Hematopoietic multipotent progenitor cell (in vitro differentiated cells): ENCODE data around the gene BTBD8. TPM values are rescaled to one million over a fixed set of nuclear protein-coding genes. Genes with fewer than 3 reads are reported as not detected.
A peak's percentile ranks its signal among the peaks of the same experiment; 100 is the strongest.

Experiments used
- DNase-seq, 3 donors: peaks; one replicate each; pipeline ENCODE4 v3.0.0-alpha.2; 2011 to 2015; ENCODE audit warnings: low read depth in 2 of 3, low spot score in 2 of 3
- total RNA-seq: library from RNA; depleted of rRNA; stranded (reverse); fragments of >200 nt; gene quantifications from one replicate; pipeline ENCODE4 v1.2.3, GENCODE V29; 2012

Gene BTBD8
- total RNA-seq, 1 donor: 3.5 TPM

DNA sequence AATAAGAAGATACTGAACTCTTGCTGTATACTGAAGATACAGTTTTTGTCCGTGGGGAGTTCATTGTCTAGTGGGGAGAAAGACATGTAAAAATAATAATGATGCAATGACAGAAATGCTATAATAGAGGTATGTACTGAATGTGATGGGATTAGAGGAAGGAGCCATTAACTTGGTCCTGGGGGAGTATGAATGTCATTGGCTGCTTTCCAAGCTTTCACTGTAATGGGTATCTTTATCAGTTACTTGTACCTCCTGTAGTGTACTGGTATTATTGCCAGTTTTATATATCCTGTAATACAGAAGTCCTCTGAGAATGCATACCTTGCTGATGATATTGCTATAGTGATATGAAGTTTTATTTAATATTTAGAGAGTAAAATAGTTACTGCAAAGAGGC is 7.4 kb downstream of the BTBD8 start:
- DNase-seq: no peak

DNA sequence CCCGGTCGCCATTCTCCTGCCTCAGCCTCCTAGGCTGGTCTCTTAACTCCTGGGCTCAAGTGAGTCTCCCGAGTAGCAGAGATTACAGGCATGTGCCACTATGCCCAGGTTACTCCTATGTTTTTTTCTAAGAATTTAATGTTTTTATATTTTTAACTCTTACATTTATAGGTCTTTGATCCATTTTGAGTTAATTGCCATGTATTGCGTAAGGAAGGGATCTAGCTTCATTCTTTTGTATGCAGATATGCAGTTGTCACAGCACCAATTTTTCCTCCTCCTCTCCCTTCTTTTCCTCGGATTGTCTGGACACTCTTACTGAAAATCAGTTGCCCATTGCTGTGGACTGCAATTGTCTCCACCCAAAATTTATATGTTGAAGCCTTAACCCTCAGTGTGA is 11.5 kb downstream of the BTBD8 start:
- no peak for DNase-seq

DNA sequence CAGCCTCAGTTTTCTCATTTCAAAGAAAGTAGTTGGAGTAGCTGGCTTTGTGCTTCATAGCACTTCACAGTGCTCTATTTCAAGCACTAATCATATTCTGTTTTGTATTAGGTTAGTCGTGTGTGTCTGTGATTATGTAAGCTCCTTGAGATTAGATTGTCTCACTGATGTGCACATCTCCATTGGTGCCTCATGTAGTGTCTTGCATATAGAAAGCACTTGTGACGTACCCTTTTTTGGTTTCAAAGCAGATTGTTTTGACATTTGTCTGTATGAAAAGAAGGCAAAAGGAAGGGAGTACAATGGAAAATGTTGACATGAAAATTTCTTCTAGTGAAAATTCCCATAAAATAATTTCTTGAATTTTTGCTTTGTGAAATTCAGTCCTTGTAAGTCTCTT is 13.9 kb downstream of the BTBD8 start:
- no peak for DNase-seq

DNA sequence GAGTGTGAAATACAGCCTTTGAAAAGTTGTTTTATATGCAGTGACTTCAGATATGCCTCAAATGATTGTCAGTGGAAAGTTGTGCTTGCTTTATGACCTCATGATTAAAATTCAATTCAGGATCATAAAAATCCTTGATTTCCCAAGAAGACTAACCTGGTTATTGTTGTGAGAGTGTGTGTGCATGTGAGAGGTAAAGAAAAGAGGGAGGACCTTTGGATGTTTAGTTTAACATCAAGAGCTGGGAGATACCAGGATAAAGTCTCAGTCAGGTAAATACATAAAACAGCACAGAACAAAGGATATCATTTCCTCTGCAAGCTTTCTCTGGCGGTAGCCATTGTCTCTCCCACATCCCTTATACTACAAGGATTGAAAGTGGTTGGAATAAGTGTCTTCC is 14.4 kb downstream of the BTBD8 start:
- DNase-seq: no peak

DNA sequence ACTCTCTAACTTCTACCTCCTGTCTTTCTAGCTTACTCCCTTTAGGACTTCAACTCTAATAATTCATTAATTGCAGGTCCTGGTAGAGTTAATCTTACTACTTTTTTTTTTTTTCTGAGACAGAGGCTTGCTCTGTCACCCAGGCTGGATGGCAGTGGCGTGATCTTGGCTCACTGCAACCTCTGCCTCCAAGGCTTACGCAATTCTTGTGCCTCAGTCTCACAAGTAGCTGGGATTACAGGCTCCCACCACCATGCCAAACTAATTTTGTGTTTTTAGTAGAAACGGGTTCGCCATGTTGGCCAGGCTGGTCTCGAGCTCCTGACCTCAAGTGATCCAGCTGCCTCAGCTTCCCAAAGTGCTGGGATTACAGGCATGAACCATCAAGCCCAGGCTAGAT is 15.7 kb downstream of the BTBD8 start:
- no peak for DNase-seq

DNA sequence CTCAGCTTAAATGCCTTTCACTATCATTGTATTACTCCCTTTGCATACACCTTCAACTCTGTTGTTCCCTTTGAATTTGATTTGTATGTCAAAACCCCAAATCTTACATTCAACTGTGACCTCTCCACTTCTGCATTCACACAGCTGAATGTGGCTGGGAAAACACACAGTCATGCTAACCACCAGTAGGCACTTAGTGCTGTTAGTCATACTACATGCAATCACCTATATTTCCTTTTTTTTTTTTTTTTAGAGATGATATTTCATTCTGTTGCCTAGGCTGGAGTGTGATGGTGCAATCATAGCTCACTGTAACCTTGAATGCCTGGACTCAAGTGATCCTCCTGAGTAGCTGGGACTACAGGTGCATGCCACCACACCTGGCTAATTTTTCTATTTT is 16.2 kb downstream of the BTBD8 start:
- peak in 2 of 3 donors; percentile 45 to 77 for DNase-seq

DNA sequence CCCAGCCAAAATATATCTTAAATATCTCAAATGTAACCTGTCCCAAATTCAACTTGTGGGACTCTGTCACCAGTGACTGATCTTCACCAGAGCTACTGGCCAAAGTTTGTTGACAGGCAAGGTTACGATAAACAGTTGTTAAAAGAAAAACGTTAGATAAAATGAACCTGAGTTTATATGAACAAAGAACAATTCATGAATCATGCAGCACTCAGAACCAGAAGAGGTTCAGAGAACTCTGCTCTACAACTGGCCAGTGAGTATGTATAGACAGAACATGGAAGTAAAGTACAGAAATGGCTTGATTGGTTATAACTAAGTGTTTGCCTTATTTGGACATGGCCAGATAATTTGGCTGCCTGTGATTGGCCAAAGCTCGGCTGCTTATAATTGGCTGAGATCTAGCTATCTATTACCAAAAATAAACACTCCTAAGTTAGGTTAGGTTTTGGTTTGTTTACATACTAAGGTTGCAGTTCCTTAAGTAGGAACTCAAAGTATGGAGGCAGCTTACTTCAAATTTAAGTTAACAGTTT is 25.5 kb downstream of the BTBD8 start:
- DNase-seq: no peak

DNA sequence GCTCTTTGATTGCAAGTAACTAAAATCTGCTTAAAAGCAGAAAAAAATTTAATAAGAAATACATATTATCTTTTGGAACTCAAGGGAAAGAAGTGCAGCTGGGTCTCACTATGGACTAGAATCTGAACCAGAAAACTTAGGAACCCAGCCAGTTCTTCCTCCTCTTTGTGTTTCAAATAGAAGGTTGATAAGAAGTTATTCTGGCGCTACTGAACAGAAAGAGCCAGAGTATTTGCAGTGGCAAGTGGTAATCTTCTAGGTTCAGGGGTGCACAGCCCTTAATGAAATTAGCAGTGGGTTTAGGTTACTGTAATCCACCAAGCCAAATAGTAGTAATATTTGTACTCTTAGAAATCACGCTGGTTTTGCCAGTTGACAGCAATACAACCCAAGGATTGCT is 28.5 kb downstream of the BTBD8 start:
- no peak for DNase-seq

DNA sequence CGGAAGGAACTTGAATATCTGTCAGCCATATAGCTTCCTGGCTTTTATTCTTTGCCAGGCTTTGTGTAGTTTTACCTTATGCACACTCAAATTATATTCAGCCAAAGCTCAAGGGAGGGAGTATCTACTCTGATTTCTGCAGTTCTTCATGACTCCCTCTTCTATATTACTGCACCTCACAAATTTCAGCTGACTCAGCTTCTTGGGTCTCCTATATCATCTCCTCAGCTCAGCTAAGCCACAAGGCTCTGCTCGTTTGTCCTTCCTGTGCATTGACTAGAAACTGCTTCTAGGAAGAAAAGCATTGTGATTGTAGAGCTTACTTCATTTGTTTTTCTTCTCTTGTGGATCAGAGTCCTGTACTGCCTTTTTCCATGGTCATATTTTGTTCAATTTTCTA is 37.4 kb downstream of the BTBD8 start:
- peak in 1 of 3 donors; percentile 33 for DNase-seq

DNA sequence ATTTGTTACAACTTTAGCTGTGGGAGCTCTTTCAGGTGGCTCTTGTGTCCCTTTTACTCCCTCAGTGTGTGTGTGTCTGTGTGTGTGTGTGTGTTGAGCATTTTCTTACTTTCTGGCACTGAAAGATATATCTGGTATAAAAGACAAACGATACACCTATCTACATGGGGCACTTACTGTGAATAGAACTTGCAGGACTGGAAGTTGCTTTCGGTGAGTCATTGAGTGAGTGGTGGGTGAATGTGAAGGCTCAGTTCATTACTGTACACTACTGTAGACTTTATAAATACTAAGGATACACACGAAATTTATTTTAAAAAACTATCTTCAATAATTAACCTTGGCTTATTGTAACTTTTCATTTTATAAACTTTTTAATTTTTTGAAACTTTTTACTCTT is 38.7 kb downstream of the BTBD8 start:
- no peak for DNase-seq

DNA sequence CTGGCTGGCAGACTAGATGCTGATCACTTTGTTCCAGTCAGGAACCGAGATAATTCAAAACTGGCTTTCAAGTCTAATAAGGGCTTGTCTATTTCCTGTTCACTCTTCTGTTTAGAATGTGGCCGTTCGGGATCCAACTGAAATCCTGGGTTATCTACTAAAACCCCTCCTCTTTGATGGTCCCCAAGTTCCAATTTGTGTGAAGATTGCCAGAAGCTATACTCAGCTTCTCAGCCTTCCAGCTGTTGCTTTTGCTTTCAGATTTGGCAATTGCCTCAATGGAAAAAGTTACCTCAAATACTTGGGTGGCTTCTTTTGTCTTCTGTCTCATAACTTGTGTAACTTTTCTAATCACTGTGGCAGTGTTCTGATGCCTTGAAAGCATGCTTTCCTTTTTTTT is 43.7 kb downstream of the BTBD8 start:
- peak in 1 of 3 donors; percentile 45 for DNase-seq

DNA sequence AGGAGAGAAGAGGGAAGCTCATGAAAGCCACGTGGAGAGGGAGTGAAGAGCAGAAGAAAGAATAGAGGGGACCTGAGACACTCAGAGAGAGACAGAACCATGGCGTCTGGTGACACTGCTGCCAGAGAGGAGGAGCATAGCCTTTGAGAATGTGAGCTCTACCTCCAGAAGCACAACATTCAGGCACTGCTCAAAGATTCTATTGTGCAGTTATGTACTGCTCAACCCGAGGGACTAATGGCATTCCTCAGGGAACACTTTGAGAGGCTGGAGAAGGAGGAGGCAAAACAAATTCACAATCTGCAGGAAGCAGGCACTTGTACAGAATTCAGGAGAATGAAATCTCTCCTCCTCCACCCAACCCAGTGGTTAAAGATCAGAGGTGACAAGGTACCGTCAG is 45.1 kb downstream of the BTBD8 start:
- DNase-seq: no peak

DNA sequence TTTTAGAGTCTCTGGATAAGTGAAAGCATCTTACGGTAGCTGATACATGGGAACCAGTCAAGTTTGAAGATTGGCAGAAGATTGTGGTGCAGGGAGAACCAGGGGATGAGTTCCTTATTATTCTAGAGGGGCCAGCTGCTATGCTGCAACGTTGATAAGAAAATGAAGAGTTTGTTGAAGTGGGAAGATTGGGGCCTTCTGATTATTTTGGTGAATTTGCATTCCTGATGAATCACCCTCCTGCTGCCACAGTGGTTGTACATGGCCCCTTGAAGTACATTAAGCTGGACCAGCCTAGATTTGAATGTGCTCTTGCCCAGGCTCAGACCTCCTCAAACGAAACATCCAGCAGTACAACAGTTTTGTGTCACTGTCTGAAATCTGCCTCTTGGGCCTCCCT is 45.9 kb downstream of the BTBD8 start:
- no peak for DNase-seq

DNA sequence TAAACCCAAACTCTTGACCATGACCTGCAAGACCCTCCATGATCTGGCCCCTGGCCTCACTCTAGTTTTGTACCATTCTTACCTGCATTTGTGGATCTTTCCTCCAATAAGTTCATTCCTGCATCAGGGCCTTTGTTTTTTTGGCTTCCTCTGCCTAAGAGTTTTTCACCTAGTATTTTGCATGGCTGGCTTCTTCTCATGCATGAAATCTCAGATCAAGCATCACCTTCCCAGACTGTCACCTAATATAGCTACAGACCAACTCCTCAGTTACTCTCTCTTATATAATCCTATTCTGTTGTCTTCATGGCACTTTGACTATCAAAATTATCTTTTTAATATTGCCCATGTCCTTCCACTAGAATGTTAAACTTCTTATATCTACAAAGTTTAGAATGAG is 54.2 kb downstream of the BTBD8 start:
- no peak for DNase-seq

DNA sequence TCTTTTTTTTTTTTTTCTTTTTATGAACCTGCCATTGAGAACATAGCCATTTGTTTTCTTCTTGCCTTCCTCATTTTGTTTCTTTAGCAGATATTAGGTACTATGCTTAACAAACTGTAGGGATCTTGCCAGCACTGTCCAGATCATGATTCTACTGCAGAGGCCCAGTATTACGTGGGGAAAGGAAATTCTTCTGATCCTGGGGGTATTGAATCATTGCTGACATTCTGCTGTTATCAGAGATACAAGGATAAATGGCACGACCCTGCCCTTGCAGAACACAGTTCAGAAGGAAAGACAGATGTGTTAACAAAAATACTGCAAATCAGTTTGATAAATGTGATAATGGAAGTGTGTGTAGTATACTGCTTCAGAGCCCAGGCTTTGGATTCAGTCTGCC is 56.2 kb downstream of the BTBD8 start:
- no peak for DNase-seq

DNA sequence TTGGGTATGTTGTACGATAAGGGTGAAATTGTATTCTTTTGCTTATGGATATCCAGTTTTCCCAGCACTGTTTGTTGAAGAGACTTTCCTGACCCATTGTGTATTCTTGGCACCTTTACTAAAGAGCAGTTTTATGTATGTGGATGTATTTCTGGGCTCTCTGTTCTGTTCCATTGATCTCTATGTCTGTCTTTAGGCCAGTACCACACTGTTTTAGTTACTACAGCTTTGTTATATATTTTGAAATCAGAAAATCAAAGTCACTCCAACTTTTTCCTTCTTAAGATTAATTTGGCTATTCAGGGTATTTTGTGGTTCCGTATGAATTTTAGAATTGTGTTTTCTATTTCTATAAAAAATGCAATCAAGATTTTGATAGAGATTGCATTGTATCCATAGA is 74.8 kb downstream of the BTBD8 start:
- DNase-seq: no peak

DNA sequence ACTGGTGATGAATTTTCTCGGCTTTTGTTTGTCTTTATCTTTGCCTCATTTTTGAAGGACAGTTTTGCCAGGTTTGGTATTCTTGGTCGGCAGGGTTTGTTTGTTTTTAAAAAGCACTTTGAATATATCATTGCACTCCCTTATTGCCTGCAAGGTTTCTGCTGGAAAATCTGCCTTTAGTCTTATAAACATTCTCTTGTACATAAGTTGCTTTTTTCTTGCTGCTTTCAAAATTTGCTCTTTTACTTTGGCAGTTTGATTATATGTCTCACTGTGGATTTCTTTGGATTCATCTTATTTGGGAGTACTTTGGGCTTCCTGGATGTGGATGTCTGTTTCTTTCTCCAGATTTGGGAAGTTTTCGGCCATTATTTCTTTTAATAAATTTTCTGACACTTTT is 79.4 kb downstream of the BTBD8 start:
- DNase-seq: no peak

DNA sequence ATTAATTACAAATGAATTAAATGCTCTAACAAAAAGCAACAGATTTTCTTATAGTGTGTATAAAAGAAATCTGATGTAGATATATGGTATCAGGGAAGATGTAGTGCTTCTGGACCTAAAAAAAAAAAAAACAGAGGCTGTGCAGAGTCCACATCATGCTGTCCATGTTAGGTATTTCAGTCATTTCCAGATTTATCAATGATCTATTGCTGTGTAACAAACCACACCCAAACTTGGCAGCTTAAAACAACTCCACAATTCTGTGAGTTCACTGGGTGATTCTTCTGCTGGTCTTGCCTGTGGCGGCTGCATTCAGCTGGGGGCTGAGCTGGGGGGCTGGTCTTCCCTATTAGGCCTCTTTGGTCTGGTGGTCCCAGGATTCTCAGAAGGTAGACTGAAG is 85.2 kb downstream of the BTBD8 start:
- DNase-seq: no peak

DNA sequence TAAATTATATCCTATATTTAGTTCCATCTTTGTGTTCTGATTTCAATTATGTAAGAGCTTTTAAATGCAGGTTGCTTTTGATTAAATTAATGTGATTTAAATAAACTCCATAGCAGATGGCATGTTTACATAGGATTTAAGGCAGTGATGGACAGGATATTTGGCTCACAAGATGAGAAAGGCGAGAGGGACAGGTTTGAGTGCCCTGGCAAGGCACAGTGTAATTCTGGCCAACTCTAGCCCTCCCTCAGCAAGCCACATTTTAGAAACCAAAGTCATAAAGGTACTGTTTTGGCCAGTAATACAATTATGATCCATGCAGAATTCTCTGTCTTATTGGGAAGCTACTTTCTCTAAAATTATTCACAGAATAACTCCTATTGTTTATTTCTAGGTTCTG is 87.0 kb downstream of the BTBD8 start:
- DNase-seq: no peak

DNA sequence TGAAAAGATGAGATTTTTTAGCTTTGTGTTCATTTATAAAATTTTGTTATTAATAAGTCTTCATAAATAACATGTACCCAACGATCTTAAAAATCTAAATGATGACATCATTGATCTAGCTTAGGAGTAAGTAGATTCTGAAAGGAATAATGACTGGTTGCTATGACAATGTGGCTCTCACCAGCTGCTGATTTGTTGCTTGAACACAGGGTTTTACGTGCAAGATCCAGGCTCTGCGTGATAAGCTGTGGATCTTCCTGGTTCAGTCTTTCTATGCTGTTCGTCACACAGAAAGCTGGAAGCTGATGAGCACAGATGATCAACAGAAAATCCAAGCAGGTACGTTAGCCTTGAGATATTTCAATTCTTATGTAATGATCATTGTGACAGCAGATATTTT is 88.5 kb downstream of the BTBD8 start:
- no peak for DNase-seq

DNA sequence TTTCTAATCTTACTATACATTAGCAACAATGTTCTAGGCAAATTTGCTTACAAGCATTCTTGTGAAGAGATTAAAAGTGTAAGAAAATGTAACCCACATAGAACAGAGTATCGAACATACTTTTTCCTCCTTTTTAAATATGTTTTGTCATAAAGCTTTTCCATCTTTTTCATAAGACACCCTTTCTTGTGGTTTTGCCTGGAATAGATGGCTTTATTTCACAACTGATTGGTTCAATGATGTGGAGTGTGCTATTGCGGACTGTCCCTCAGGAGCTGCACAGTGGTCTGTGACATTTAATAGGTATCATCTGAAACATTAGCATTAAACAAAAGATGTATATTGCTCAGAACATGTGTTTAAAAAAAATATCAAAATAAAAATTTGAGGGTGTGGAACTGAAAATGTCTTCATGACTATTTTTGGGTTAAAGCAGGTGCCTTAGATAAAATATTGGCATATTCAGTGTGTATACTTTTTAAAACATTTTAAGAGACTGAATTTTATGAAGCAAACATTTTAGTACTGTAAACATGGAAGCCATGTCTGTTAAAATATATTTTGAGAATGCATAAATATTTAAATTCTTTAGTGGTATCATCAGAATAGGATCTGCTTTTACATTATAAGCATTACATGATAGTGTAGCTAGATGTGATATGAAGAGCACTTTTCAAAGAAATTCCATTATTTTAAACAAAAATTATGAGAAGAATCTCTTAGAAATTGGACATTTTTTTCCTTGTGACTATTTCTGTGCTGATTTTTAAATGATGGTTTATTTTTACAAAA is 89.3 kb downstream of the BTBD8 start:
- DNase-seq: no peak

DNA sequence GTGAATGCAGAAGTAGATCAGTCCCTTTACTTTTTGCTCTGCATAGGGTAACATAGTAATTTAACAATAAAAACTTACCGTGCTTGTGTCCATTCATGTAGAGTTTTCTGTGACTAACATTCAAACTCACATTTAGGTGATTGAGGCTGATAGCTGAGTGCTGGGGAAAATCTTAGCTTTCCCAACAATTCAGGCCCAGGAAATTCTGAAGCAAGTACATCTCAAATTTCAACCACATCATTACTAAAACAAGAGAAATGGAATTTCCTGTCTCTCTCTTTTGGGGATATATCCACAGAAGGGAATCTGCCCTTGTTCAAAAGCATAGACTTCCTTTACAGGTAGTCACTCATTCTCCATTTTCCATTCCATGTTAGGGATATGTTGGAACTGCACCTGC is 104.5 kb downstream of the BTBD8 start:
- DNase-seq: no peak

DNA sequence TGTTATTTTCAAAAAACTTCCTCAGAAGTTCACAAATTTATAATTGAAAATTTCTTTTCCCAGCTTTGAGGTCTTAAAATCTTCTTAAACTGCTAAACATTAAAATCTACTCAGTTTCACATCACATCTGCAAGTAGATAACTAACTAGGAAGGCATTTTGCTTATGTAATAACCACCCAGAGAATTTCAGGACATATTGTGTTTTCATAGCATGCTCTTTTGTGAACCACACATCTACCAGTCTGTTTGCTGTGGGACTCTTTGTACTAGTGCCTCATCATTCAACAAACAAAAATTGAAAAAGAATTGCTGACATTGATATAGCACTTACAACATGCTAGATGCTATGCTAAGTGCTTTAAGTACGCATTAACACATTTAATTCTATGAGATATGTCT is 105.9 kb downstream of the BTBD8 start:
- no peak for DNase-seq
